ENCODE measurements around the gene ARHGAP10.
"Not testable (repeated sequence)": the region's sequence is repeated elsewhere in the genome, so short reads cannot be mapped to it uniquely, and the experiment has no call there.

ARHGAP10 gene

GRCh38 chr4:147996859-147997258, 265.0 kb downstream of the ARHGAP10 start:
- DNase-seq: no peak

GRCh38 chr4:148000038-148000437, 268.1 kb downstream of the ARHGAP10 start:
- not testable (repeated sequence) for DNase-seq

GRCh38 chr4:148004228-148004857, 272.5 kb downstream of the ARHGAP10 start:
- no peak for DNase-seq

GRCh38 chr4:148006001-148006400, 274.1 kb downstream of the ARHGAP10 start:
- DNase-seq: no peak

GRCh38 chr4:148007314-148007760, 275.4 kb downstream of the ARHGAP10 start:
- DNase-seq: no peak

GRCh38 chr4:148007792-148008191, 275.9 kb downstream of the ARHGAP10 start:
- no peak for DNase-seq

GRCh38 chr4:148015058-148015457, 283.2 kb downstream of the ARHGAP10 start:
- no peak for DNase-seq

- no peak for DNase-seq
These were observed 283.6 kb downstream of the ARHGAP10 start for GRCh38 chr4:148015468-148015867.

GRCh38 chr4:148016063-148016637, 284.3 kb downstream of the ARHGAP10 start:
- no peak for DNase-seq

GRCh38 chr4:148017801-148018200, 285.9 kb downstream of the ARHGAP10 start:
- DNase-seq: no peak

GRCh38 chr4:148021686-148022085, 289.8 kb downstream of the ARHGAP10 start:
- peak; percentile 8 for DNase-seq

- DNase-seq: no peak
These were observed 291.1 kb downstream of the ARHGAP10 start for GRCh38 chr4:148022975-148023374.

- no peak for DNase-seq
These were observed 291.8 kb downstream of the ARHGAP10 start for GRCh38 chr4:148023512-148024181.

- DNase-seq: no peak
These were observed 294.1 kb downstream of the ARHGAP10 start for GRCh38 chr4:148025981-148026380.

- DNase-seq: no peak
These were observed 295.3 kb downstream of the ARHGAP10 start for GRCh38 chr4:148027201-148027600.

GRCh38 chr4:148029781-148030180, 297.9 kb downstream of the ARHGAP10 start:
- DNase-seq: no peak

GRCh38 chr4:148030193-148030873, 298.4 kb downstream of the ARHGAP10 start:
- no peak for DNase-seq

- DNase-seq: no peak
These were observed 302.9 kb downstream of the ARHGAP10 start for GRCh38 chr4:148034813-148035212.

GRCh38 chr4:148041606-148042329, 309.9 kb downstream of the ARHGAP10 start:
- no peak for DNase-seq

- DNase-seq: no peak
These were observed 312.4 kb downstream of the ARHGAP10 start for GRCh38 chr4:148044089-148044911.

GRCh38 chr4:148044912-148045352, 313.0 kb downstream of the ARHGAP10 start:
- DNase-seq: peak; percentile 15

- DNase-seq: no peak
These were observed 316.7 kb downstream of the ARHGAP10 start for GRCh38 chr4:148048598-148048997.

All from CD4-positive, alpha-beta T cell treated with Interleukin-4 for 4 hours (primary cell).